ENCODE data around the gene FAM3B. TPM values are rescaled to one million over a fixed set of nuclear protein-coding genes. Genes with fewer than 3 reads are reported as not detected.

The FAM3B gene
- total RNA-seq, 2 donors from 2014 or later, result 1.5 to 11.8 TPM

DNA sequence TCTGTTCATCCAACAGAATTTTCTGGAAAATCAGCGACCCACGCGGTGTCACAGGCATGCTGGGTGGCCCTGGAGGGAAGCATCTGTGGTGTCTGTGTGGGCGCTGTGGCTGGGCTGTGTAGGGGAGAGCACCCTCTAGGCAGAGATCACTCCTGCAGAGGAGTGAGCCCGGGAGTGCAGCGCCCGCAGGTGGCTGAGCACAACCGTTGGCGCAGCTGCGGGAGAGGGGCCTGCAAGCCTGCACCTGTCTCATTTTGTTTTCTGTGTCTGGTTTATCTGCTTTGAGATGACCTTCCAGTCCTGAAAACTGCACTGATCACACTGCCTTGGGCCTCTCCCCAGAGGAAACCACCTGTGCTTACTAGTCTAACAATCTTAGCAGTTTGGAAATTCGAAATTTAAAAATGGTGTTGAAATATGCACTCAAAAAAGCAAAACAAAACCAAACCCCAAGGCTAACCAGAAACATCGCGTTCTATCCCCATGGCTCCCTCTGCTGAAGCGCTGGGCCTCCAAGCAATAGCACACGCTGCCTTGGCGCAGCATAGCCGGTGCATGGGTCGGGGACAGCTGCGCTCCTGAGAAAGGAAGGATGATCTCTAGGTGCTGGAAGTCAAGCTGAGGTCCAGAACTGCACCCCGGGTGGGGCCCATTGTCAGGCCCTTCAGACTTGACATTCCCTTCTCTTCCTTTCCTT, 4.8 kb downstream of the FAM3B start:
- peaks cover 5 to 10% of the 10 kb centered on the region in 2 donors for H3K4me1 ChIP-seq (ENCODE audit: control insufficient read depth in 1 of 2, low read depth in 2 of 2)
- no peak overlapping the region for H3K4me3 ChIP-seq
- DNase-seq (ENCODE audit: low spot score), result no peak
- no peaks in the 10 kb centered on the region for H3K36me3 ChIP-seq
- TF ChIP-seq, protein P1, sequence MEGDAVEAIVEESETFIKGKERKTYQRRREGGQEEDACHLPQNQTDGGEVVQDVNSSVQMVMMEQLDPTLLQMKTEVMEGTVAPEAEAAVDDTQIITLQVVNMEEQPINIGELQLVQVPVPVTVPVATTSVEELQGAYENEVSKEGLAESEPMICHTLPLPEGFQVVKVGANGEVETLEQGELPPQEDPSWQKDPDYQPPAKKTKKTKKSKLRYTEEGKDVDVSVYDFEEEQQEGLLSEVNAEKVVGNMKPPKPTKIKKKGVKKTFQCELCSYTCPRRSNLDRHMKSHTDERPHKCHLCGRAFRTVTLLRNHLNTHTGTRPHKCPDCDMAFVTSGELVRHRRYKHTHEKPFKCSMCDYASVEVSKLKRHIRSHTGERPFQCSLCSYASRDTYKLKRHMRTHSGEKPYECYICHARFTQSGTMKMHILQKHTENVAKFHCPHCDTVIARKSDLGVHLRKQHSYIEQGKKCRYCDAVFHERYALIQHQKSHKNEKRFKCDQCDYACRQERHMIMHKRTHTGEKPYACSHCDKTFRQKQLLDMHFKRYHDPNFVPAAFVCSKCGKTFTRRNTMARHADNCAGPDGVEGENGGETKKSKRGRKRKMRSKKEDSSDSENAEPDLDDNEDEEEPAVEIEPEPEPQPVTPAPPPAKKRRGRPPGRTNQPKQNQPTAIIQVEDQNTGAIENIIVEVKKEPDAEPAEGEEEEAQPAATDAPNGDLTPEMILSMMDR (IDR thresholded peaks at IDR 0.05), result no peak
- no peaks in the 10 kb centered on the region for H3K9me3 ChIP-seq
- ATAC-seq (ENCODE audit: insufficient number of reproducible peaks, low FRiP score, low read depth), result no peak
- no peak overlapping the region for H3K27ac ChIP-seq
- peaks cover 9% of the 10 kb centered on the region for H3K27me3 ChIP-seq (replicated peaks; ENCODE audit: insufficient read depth)

DNA sequence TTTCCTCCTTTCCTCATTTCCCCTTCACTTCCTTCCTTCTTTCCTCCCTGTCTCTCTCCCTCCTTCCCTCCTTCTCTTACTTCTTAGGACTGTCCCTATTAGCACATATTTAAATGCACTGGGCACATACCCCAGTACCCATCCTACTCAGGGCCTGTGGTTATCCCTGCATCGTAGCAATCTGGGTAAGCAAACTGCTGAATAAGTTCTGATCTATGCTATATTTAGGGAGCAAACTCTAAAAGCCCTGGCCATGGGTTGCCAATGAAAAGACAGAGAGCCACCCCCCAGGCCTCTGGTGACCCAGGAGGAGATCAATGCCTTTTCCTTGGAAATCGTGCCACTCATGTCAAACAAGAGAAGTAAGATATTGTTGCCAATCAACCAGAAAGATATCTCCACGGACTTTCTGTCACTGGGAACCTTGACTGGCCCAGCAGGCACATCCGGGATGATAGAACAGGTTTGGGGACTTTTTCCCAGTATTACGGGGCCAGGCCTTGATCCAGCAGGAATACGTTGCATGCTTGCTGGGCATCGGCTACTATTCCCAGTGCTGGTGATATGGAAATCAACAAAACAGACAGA, 5.4 kb downstream of the FAM3B start:
- DNase-seq (ENCODE audit: low spot score) (no peak), ATAC-seq (ENCODE audit: insufficient number of reproducible peaks, low FRiP score, low read depth) (no peak)
- H3K36me3 ChIP-seq, result no peaks in the 10 kb centered on the region
- no peak overlapping the region for H3K27ac ChIP-seq
- TF ChIP-seq, protein P1 (IDR thresholded peaks at IDR 0.05), result no peak
- H3K9me3 ChIP-seq, result no peaks in the 10 kb centered on the region
- peaks cover under 1 to 4% of the 10 kb centered on the region in 2 donors for H3K4me1 ChIP-seq (ENCODE audit: control insufficient read depth in 1 of 2, low read depth in 2 of 2)
- H3K27me3 ChIP-seq (replicated peaks; ENCODE audit: insufficient read depth), result peaks cover 5% of the 10 kb centered on the region
- H3K4me3 ChIP-seq, result no peak overlapping the region

DNA sequence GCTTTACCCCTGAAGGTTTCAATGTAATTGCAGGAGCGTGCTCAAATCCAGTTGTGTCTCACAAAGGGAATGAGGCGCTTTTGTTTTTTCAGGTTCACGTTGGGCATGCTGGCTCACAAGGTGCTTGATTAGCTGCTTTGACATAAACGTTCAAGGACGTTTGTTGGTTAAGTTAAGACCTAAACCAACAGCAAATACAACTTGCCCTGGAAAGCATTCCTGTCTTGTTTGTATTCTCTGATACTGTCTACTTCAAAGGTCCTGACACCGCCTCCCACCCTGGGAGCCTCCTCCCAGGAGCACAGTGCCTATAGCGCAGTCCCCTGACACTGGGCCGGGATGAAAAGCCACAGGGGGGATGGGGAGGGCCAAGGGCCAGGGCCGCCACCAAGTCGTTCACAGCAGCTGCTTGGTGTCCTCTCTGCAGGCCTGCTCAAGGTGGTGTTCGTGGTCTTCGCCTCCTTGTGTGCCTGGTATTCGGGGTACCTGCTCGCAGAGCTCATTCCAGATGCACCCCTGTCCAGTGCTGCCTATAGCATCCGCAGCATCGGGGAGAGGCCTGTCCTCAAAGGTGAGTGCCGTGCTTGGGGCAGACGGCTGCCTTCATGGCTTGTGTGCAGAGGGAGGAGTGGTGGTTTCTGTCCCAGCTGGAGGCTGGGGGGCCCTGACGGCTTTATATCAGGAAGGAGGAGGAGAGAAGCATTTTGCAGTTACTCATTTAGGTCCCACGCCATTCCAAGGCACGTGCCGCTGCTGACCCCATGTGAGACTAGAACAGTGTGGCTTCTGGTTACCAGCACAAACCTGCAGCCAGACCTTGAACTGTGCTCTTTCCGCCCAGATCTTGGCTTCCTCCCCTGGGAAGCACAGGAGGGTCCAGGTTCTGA, 6.1 kb downstream of the FAM3B start:
- TF ChIP-seq, protein P1 (IDR thresholded peaks at IDR 0.05), result no peak
- Histone ChIP-seq H3K36me3 (no peaks in the 10 kb centered on the region), H3K27ac (no peak overlapping the region), H3K4me1 (ENCODE audit: control insufficient read depth in 1 of 2, low read depth in 2 of 2) (no peaks in the 10 kb centered on the region), H3K9me3 (no peaks in the 10 kb centered on the region), H3K4me3 (no peak overlapping the region), H3K27me3 (replicated peaks; ENCODE audit: insufficient read depth) (no peaks in the 10 kb centered on the region)
- no peak for DNase-seq (ENCODE audit: low spot score)
- no peak for ATAC-seq (ENCODE audit: insufficient number of reproducible peaks, low FRiP score, low read depth)

DNA sequence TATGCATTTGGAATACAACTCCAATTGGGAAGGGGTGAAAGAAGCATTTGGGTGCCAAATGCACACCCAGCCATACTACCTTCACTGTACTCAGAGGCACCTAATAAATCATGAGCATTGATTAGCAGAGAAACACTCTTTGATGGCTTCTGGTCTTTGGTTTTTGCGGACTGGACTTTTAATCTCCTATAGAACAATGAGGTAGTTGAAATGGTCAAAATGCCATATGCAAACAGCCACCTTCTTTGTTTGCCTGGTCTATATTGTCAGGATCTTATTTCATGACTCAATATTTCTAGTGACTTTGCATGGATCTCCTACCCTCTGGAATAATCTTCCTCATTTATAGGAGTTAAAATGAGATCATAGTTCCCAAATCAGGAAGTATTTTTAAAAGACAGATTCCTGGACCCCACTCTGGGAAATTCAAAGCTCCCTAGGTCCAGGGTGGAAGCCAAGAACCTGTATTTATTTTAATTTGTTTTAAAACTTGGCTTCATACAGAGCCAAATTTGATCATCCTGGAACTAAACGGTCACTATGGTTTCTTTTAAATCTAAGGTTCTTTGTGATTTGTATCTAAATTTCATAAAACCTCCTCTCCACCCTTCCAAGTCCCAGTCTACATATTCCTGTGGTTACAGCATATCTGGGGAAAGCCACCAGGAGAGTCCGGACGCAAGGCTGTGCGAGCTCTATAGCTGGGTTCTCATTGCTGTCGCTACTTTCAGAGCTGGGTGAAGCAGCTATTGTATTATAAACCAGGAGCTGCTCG, 8.7 kb downstream of the FAM3B start:
- TF ChIP-seq, protein P1 (IDR thresholded peaks at IDR 0.05), result no peak
- H3K4me3 ChIP-seq, result no peak overlapping the region
- no peaks in the 10 kb centered on the region for H3K27me3 ChIP-seq (replicated peaks; ENCODE audit: insufficient read depth)
- no peaks in the 10 kb centered on the region for H3K4me1 ChIP-seq (ENCODE audit: control insufficient read depth in 1 of 2, low read depth in 2 of 2)
- H3K9me3 ChIP-seq, result no peaks in the 10 kb centered on the region
- H3K36me3 ChIP-seq, result no peaks in the 10 kb centered on the region
- DNase-seq (ENCODE audit: low spot score), result no peak
- no peak for ATAC-seq (ENCODE audit: insufficient number of reproducible peaks, low FRiP score, low read depth)
- H3K27ac ChIP-seq, result no peak overlapping the region

All from thoracic aorta (tissue), 2 donors.